Erythroblast (primary cell): ENCODE data around the gene TSTD2.

ENCODE experiments used
- GATA1 ChIP-seq: IDR thresholded peaks from 2 replicates; pipeline ENCODE4 v1.6.1; 2011; ENCODE audit warnings: low read depth, mild to moderate bottlenecking, control low read depth, low read length, moderate library complexity
- POLR2A ChIP-seq: IDR thresholded peaks from 2 replicates; pipeline ENCODE4 v1.6.1; 2011; ENCODE audit warnings: mild to moderate bottlenecking, low read length

DNA sequence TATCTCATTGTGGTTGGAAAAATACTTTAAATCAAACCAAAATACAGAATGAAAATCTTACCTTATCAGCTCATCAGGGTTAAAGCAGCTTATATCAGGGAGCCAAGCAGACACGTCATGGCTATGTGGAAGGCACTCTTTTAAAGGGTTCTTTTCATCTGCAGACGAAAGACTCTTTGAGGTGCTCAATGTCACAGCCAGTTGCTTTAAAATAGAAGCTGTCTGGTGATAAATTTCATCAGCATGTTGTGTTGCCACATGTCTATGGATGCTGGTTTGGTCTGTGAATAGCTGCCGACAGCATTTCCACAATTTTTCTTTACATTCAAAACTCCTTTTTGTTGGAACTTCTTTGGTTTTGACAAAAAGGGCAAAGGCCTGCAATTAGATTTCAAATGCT, 7.5 kb downstream of the TSTD2 start:
- TF ChIP-seq POLR2A (no peak), GATA1 (no peak)
